Common myeloid progenitor, CD34-positive (primary cell): ENCODE results near the gene KHNYN. TPM values are rescaled to one million over a fixed set of nuclear protein-coding genes. Genes with fewer than 3 reads are reported as not detected.
A peak's percentile ranks its signal among the peaks of the same experiment; 100 is the strongest.

Source experiments
- CTCF ChIA-PET: fragments of 350-600 bp; sonication (Branson Sonifier 250); formaldehyde crosslinking; loops from one replicate; lab custom pipeline; 2021; ENCODE audit warnings: antibody characterized with exemption; lab: Charles Lee
- POLR2A ChIA-PET: fragments of 350-600 bp; sonication (Branson Sonifier 250); formaldehyde crosslinking; loops from one replicate; lab custom pipeline; 2021; ENCODE audit warnings: antibody characterized with exemption; lab: Charles Lee
- DNase-seq, 3 donors: peaks; one replicate each; pipeline versions ENCODE4 v3.0.0 to v3.0.0-alpha.2; 2013
- H3K27ac ChIP-seq, 2 experiments: 1 replicate in 1 of 2; 2 replicates in 1 of 2; pipeline ENCODE4 v1.7.0; 2013; ENCODE audit warnings: inconsistent platforms in 2 of 2, low read length in 2 of 2, mild to moderate bottlenecking in 2 of 2, low read depth in 1 of 2, moderate library complexity in 1 of 2; ENCODE audit not compliant: severe bottlenecking in 2 of 2, insufficient read depth in 1 of 2, poor library complexity in 1 of 2
- H3K27me3 ChIP-seq, 5 experiments: replicated peaks in 2 of 5; 1 replicate in 3 of 5; 2 replicates in 2 of 5; pipeline versions ENCODE4 v1.6.1 to v1.7.0; 2013; ENCODE audit warnings: low read length in 4 of 5, mild to moderate bottlenecking in 2 of 5, moderate library complexity in 2 of 5, inconsistent platforms in 1 of 5; ENCODE audit not compliant: insufficient read depth in 5 of 5, control insufficient read depth in 4 of 5
- H3K36me3 ChIP-seq, 4 experiments: 1 replicate in 2 of 4; 2 replicates in 2 of 4; pipeline versions ENCODE4 v1.6.1 to v1.7.0; 2013; ENCODE audit warnings: low read length in 3 of 4, control low read depth in 1 of 4, mild to moderate bottlenecking in 1 of 4; ENCODE audit not compliant: control insufficient read depth in 4 of 4, insufficient read depth in 4 of 4
- H3K4me1 ChIP-seq, 4 experiments: 1 replicate in 3 of 4; 2 replicates in 1 of 4; pipeline versions ENCODE4 v1.6.1 to v1.7.1; 2013; ENCODE audit warnings: low read length in 3 of 4, mild to moderate bottlenecking in 3 of 4, control low read depth in 1 of 4, inconsistent platforms in 1 of 4, moderate library complexity in 1 of 4; ENCODE audit not compliant: control insufficient read depth in 4 of 4, insufficient read depth in 4 of 4; ENCODE audit errors: control extremely low read depth in 1 of 4
- H3K4me3 ChIP-seq, 7 experiments: 1 replicate in 4 of 7; 2 replicates in 3 of 7; pipeline versions ENCODE4 v1.5.1 to v1.7.0; 2013; ENCODE audit warnings: mild to moderate bottlenecking in 7 of 7, low read length in 6 of 7, moderate library complexity in 6 of 7, inconsistent platforms in 2 of 7, low read depth in 2 of 7, control low read depth in 1 of 7; ENCODE audit not compliant: insufficient read depth in 4 of 7, control insufficient read depth in 1 of 7; ENCODE audit errors: extremely low read depth in 1 of 7
- H3K9me3 ChIP-seq, 5 experiments: 1 replicate in 4 of 5; 2 replicates in 1 of 5; pipeline versions ENCODE4 v1.6.1 to v1.7.1; 2013; ENCODE audit warnings: low read length in 4 of 5, mild to moderate bottlenecking in 2 of 5, inconsistent platforms in 1 of 5, low read depth in 1 of 5, moderate library complexity in 1 of 5; ENCODE audit not compliant: control insufficient read depth in 4 of 5, insufficient read depth in 2 of 5; ENCODE audit errors: control extremely low read depth in 1 of 5
- WGBS: methylation state at CpG from one replicate; pipeline ENCODE4 v1.1.5; 2013; ENCODE audit not compliant: insufficient coverage; 5-methylcytosine and 5-hydroxymethylcytosine counted together
- polyA plus RNA-seq: library from polyadenylated mRNA; unstranded; fragments of 120-200 nt; gene quantifications from one replicate; pipeline ENCODE4 v1.2.1, GENCODE V29; 2013

Gene KHNYN
- 48.5 TPM for polyA plus RNA-seq

DNA sequence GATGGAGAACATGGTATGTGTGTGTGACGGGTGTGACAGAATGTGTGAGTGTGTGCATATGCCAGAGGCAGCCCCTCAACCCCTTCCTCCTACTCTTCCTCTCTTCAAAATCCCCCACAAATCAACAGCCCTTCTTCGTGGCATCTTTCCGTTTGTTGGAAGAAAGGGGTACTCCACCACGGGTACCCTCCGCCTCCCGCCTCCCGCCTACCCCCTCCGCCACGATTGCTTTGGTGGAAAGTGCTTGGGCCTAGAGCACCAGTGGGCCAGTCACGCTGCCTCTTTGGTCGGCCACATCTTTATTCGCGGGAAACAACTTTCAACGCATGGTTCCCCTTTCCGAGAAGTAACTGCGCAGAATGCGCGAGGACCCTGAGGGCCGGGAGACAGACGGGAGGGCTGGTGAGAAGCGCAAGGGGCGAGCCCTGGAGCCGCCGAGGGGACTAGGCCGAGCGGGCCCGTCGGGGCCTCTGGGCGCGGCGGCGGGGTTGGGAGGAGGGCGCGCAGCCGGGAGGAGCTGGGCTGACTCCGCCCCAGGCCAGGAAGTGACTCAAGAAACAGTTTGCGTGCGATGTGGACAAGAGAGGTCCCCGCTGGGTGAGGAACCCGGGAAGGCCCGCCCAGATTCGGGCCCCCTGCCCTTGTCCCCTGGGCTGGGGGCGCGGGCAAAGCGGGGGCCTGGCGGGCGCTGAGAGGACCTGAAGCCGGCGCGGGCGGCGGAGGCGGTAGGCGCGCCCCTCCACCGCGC is at the start of gene KHNYN, which contains the start of gene CBLN3:
Gene KHNYN (plus strand): TSS at position 560 of the 748 bp plus-strand sequence. CDS start 777 bp downstream, outside the sequence.
Gene CBLN3 (minus strand): TSS at position 274 of the 748 bp plus-strand sequence. CDS start 614 bp downstream, outside the sequence.
- Histone ChIP-seq H3K27ac (peak within 1 kb of the TSS; percentile 95 to 98), H3K27me3 (no peaks in the 10 kb centered on the region), H3K4me3 (peak within 1 kb of the TSS; percentile 57 to 93 (median 81)), H3K36me3 (peaks cover 10 to 28% (median 19%) of the 10 kb centered on the region in 4 experiments), H3K9me3 (no peaks in the 10 kb centered on the region), H3K4me1 (peaks cover 12 to 69% (median 58%) of the 10 kb centered on the region in 4 experiments)
- POLR2A ChIA-PET: interaction anchor here (0.7 to 2.0 kb wide), 4 partner anchors 30 to 130 kb away, joined by 3 to 7 read pairs (median 4); partner anchors contain the start of genes DHRS1 and NOP9
- peak; percentile 90 to 95 (median 93) for DNase-seq
- CTCF ChIA-PET: interaction anchor here (2.7 to 21.5 kb wide), 9 partner anchors 11 to 121 kb away, joined by 15 to 489 read pairs (median 32); partner anchors contain the start of genes ADCY4, CIDEB, LTB4R2 and RIPK3
- WGBS: 3% methylated on average over 40 of the region's 57 CpGs

DNA sequence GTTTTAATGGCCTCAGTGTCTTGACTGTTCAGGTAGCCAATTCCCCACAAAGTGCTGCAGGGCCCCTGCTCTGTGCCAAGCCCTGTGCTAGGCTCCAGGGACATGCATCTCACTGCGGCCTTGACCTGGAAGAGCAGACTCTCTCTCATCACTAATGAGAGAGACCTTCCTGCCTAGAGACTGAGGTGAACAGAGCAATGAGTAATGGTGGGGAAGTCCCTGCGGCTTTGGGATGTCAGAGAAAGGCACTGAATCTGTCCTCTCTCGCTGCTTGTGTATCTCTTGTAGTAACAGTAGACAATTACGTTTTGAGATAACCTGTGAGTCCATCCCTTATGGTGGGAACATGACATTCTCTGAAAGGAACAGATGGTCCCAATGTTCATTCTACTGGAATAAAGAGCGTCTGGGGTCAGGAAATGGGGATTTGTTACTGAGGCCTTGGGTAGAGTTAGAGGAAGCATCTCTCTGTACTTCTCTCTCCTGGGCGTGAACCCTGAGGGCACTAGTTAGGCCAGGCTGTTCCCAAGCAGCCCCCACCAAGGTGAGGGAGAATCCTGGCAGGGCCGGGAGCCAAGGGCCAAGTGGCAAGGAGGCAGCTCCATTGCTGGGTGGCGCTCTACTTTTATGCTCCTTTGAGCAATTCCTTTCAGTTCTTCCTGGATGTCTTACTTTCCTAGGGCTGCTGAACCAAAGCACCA is 48.2 kb upstream of the KHNYN start:
- H3K36me3 ChIP-seq: no peaks in the 10 kb centered on the region
- CTCF ChIA-PET: interaction anchor here (1.0 to 1.6 kb wide), 4 partner anchors 8 to 44 kb away, joined by 3 to 6 read pairs (median 4); no protein-coding TSS in a partner anchor
- no peaks in the 10 kb centered on the region for H3K27me3 ChIP-seq
- H3K4me3 ChIP-seq: no peak overlapping the region
- peaks cover 0 to 14% (median 7%) of the 10 kb centered on the region in 4 experiments for H3K4me1 ChIP-seq
- no peak overlapping the region for H3K27ac ChIP-seq
- POLR2A ChIA-PET: no interaction called here
- no peak for DNase-seq
- H3K9me3 ChIP-seq: no peaks in the 10 kb centered on the region
- WGBS: 94% methylated on average over 6 of the region's 8 CpGs

DNA sequence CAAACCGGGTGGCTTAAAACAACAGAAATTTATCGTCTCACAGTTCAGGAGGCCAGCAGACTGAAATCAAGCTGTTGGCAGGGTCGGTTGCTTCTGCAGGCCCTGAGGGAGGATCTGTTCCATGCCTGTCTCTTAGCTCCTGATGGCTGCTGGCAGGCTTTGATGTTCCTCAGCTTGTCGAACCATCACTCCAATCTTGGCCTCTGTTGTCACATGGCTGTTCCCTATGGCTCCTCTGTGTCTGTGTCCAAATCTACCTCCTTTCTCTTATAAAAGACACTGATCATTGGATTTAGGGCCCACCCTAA is 47.7 kb upstream of the KHNYN start:
- POLR2A ChIA-PET: no interaction called here
- Histone ChIP-seq H3K36me3 (no peaks in the 10 kb centered on the region), H3K9me3 (no peaks in the 10 kb centered on the region), H3K27ac (no peak overlapping the region), H3K4me3 (no peak overlapping the region), H3K4me1 (peaks cover 0 to 9% (median 3%) of the 10 kb centered on the region in 4 experiments), H3K27me3 (no peaks in the 10 kb centered on the region)
- no peak for DNase-seq
- CTCF ChIA-PET: interaction anchor here (0.5 to 2.0 kb wide), 8 partner anchors 9 to 51 kb away, joined by 3 to 7 read pairs (median 4); no protein-coding TSS in a partner anchor
- WGBS: 94% methylated on average over 3 of the region's 4 CpGs

DNA sequence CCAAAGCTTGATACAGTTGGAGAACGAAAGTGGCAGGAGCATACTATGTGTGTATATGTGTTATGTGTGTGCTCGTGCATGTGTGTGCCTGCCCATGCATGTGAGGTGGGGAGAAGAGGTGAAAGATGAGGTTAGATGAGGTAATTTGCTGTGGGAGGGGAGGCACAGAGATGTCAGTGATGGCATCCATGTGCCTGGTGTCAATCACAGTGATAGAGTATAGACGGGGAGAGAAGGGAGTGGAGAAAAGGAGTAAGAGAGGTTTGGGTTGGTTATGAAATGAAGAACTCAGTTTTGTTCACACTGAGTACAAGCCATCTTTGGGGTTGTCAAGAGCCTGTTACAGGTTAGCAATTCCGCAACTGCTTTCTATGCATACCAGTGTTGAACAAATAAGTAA is 45.6 kb upstream of the KHNYN start:
- POLR2A ChIA-PET: no interaction called here
- no peak for DNase-seq
- WGBS: 100% methylated on average over 4 of the region's 4 CpGs
- Histone ChIP-seq H3K4me3 (no peak overlapping the region), H3K27me3 (no peaks in the 10 kb centered on the region), H3K27ac (no peak overlapping the region), H3K9me3 (no peaks in the 10 kb centered on the region), H3K36me3 (no peaks in the 10 kb centered on the region), H3K4me1 (peaks cover 0 to under 1% (median 0%) of the 10 kb centered on the region in 4 experiments)
- CTCF ChIA-PET: interaction anchor here (1.0 to 2.0 kb wide), 3 partner anchors 11 to 29 kb away, joined by 5 to 7 read pairs (median 6); no protein-coding TSS in a partner anchor

DNA sequence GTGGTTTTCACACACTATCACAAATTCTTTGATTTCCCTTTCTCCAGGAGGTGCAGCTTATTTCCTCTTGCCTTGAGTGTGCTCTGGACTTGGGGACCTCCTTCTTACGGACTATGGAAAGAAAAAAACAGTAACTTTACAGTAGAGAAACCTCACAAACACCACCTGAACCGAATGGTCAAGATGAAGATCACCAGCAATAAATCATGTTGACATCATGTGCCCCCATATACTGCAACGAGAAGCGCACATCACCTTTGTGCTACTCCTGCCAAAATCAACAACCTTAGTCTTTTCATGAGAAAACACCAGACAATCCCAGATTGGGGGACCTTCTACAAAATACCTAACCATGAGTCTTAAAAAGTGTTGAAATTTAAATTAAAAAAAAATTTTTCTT is 44.2 kb upstream of the KHNYN start:
- DNase-seq: no peak
- no peaks in the 10 kb centered on the region for H3K9me3 ChIP-seq
- ChIA-PET POLR2A (no interaction called here), CTCF (interaction anchor here (0.5 to 2.0 kb wide), 5 partner anchors 8 to 46 kb away, joined by 3 to 11 read pairs (median 5); no protein-coding TSS in a partner anchor)
- no peak overlapping the region for H3K4me3 ChIP-seq
- peaks cover 3 to 11% (median 6%) of the 10 kb centered on the region in 4 experiments for H3K4me1 ChIP-seq
- no peak overlapping the region for H3K27ac ChIP-seq
- WGBS: 82% methylated on average over 3 of the region's 4 CpGs
- no peaks in the 10 kb centered on the region for H3K36me3 ChIP-seq
- no peaks in the 10 kb centered on the region for H3K27me3 ChIP-seq

DNA sequence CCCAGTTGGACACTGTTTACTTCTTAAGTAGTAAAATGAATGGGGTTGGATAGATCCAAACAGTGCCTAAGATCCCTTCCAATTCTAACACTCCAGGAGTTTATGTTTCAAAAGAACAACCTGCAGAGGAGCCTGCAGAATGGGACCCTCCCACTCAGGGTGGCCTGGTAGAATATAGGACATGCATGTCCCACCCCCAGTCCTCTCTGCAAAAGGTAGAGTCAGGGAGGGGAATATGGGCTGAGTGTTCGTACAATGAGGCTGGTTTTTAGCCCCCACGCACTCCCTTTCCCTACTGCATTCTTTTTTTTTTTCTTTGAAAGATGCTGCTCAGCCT is 42.8 kb upstream of the KHNYN start:
- 100% methylated on average over 1 of the region's 2 CpGs for WGBS
- CTCF ChIA-PET: interaction anchor here (1.3 to 2.0 kb wide), 2 partner anchors 16 to 21 kb away, joined by 4 to 11 read pairs; no protein-coding TSS in a partner anchor

More for the DNA sequence above, 42.8 kb upstream of the KHNYN start:
- Histone ChIP-seq H3K27ac (no peak overlapping the region), H3K4me1 (peaks cover 6 to 23% (median 18%) of the 10 kb centered on the region in 4 experiments), H3K9me3 (no peaks in the 10 kb centered on the region), H3K4me3 (no peak overlapping the region), H3K27me3 (no peaks in the 10 kb centered on the region), H3K36me3 (no peaks in the 10 kb centered on the region)
- no peak for DNase-seq
- POLR2A ChIA-PET: no interaction called here
